NAMALWA (cell line): ENCODE results near the gene GUCY2C.

Experiments used
- DNase-seq: peaks from one replicate; pipeline ENCODE4 v3.0.0-alpha.2; 2015; ENCODE audit warnings: low spot score

Gene GUCY2C

GRCh38 chr12:14570231-14570630 is 126.2 kb downstream of the GUCY2C start:
- DNase-seq = no peak

- no peak for DNase-seq
Observed at GRCh38 chr12:14567351-14568162, 128.8 kb downstream of the GUCY2C start, which contains the start of gene PLBD1. TSS of gene PLBD1 (minus strand) at chr12:14567883. CDS start at chr12:14567696, 187 bp downstream.

GRCh38 chr12:14564336-14564959 is 132.0 kb downstream of the GUCY2C start:
- no peak for DNase-seq

GRCh38 chr12:14563046-14563445 is 133.4 kb downstream of the GUCY2C start:
- DNase-seq = no peak
